ENCODE data around the gene LTB.

Gene LTB

GRCh38 chr6:31546958-31547726 lies 35.1 kb downstream of the LTB start, which contains the start of gene NFKBIL1:
Gene NFKBIL1, plus strand, starts transcription at chr6:31547608. Its CDS starts 87 bp downstream, at chr6:31547695.
- H3K4me3 ChIP-seq (ENCODE audit: low read depth, low read length, poor library complexity, severe bottlenecking), result peak within 1 kb of the TSS; percentile 64
- H3K36me3 ChIP-seq (ENCODE audit: insufficient read depth, low read length), result peaks cover 7% of the 10 kb centered on the region
- peak within 1 kb of the TSS; percentile 92 for H3K4me2 ChIP-seq (ENCODE audit: low read length)
- no peaks in the 10 kb centered on the region for H3K9me2 ChIP-seq (ENCODE audit: low read depth, low read length)
- peak within 1 kb of the TSS; percentile 77 for H3K9ac ChIP-seq (ENCODE audit: low read length)
- peaks cover 66% of the 10 kb centered on the region for H3K4me1 ChIP-seq (ENCODE audit: insufficient read depth, low read length, severe bottlenecking)
- H3K27ac ChIP-seq (ENCODE audit: low read depth, low read length, poor library complexity, severe bottlenecking), result peak within 1 kb of the TSS; percentile 75
- H3F3A ChIP-seq (ENCODE audit: insufficient read depth, low read length), result no peaks in the 10 kb centered on the region
- TF ChIP-seq CTCF (IDR thresholded peaks at IDR 0.05; ENCODE audit: low read length), result no peak
- no peak for TF ChIP-seq EZH2 (IDR thresholded peaks at IDR 0.05; ENCODE audit: borderline replicate concordance, low read length)
- no peaks in the 10 kb centered on the region for H3K79me2 ChIP-seq (ENCODE audit: insufficient read depth, low read length)
- H3K9me3 ChIP-seq (ENCODE audit: low read length), result no peaks in the 10 kb centered on the region
- H2AFZ ChIP-seq (ENCODE audit: low read length), result peak within 1 kb of the TSS; percentile 76
- no peaks in the 10 kb centered on the region for H3K27me3 ChIP-seq (ENCODE audit: insufficient read depth, low read length)
- H4K20me1 ChIP-seq (ENCODE audit: insufficient read depth, low read length), result no peaks in the 10 kb centered on the region

GRCh38 chr6:31546339-31546957 lies 35.8 kb downstream of the LTB start, which contains the start of gene ATP6V1G2:
Gene ATP6V1G2, minus strand, starts transcription at chr6:31546608. Its CDS starts 49 bp downstream, at chr6:31546559.
- TF ChIP-seq CTCF (IDR thresholded peaks at IDR 0.05; ENCODE audit: low read length), result peak; percentile 99
- TF ChIP-seq EZH2 (IDR thresholded peaks at IDR 0.05; ENCODE audit: borderline replicate concordance, low read length), result no peak
- no peaks in the 10 kb centered on the region for H3K27me3 ChIP-seq (ENCODE audit: insufficient read depth, low read length)
- peaks cover 7% of the 10 kb centered on the region for H3K36me3 ChIP-seq (ENCODE audit: insufficient read depth, low read length)
- H4K20me1 ChIP-seq (ENCODE audit: insufficient read depth, low read length), result no peaks in the 10 kb centered on the region
- no peaks in the 10 kb centered on the region for H3K9me3 ChIP-seq (ENCODE audit: low read length)
- peaks cover 3% of the 10 kb centered on the region for H3K79me2 ChIP-seq (ENCODE audit: insufficient read depth, low read length)
- peak within 1 kb of the TSS; percentile 64 for H3K4me3 ChIP-seq (ENCODE audit: low read depth, low read length, poor library complexity, severe bottlenecking)
- H3K4me1 ChIP-seq (ENCODE audit: insufficient read depth, low read length, severe bottlenecking), result peaks cover 66% of the 10 kb centered on the region
- H3K9ac ChIP-seq (ENCODE audit: low read length), result peak within 1 kb of the TSS; percentile 77
- H3K4me2 ChIP-seq (ENCODE audit: low read length), result peak within 1 kb of the TSS; percentile 92
- H3K27ac ChIP-seq (ENCODE audit: low read depth, low read length, poor library complexity, severe bottlenecking), result peak within 1 kb of the TSS; percentile 75
- no peaks in the 10 kb centered on the region for H3F3A ChIP-seq (ENCODE audit: insufficient read depth, low read length)
- peak within 1 kb of the TSS; percentile 76 for H2AFZ ChIP-seq (ENCODE audit: low read length)
- H3K9me2 ChIP-seq (ENCODE audit: low read depth, low read length), result no peaks in the 10 kb centered on the region

- no peaks in the 10 kb centered on the region for H3F3A ChIP-seq (ENCODE audit: insufficient read depth, low read length)
- peak overlapping the region; percentile 92 for H3K4me2 ChIP-seq (ENCODE audit: low read length)
- H3K27me3 ChIP-seq (ENCODE audit: insufficient read depth, low read length), result no peaks in the 10 kb centered on the region
- no peaks in the 10 kb centered on the region for H4K20me1 ChIP-seq (ENCODE audit: insufficient read depth, low read length)
- peak overlapping the region; percentile 47 for H3K27ac ChIP-seq (ENCODE audit: low read depth, low read length, poor library complexity, severe bottlenecking)
- no peaks in the 10 kb centered on the region for H3K9me2 ChIP-seq (ENCODE audit: low read depth, low read length)
- H3K36me3 ChIP-seq (ENCODE audit: insufficient read depth, low read length), result peaks cover 17% of the 10 kb centered on the region
- peak overlapping the region; percentile 65; the same call in 1 of the 2 replicates for H3K9ac ChIP-seq (ENCODE audit: low read length)
- peaks cover 68% of the 10 kb centered on the region for H3K4me1 ChIP-seq (ENCODE audit: insufficient read depth, low read length, severe bottlenecking)
- H2AFZ ChIP-seq (ENCODE audit: low read length), result no peak overlapping the region
- H3K79me2 ChIP-seq (ENCODE audit: insufficient read depth, low read length), result peaks cover 15% of the 10 kb centered on the region
- H3K4me3 ChIP-seq (ENCODE audit: low read depth, low read length, poor library complexity, severe bottlenecking), result peak overlapping the region; percentile 64
- H3K9me3 ChIP-seq (ENCODE audit: low read length), result no peaks in the 10 kb centered on the region
- TF ChIP-seq CTCF (IDR thresholded peaks at IDR 0.05; ENCODE audit: low read length) (no peak), EZH2 (IDR thresholded peaks at IDR 0.05; ENCODE audit: borderline replicate concordance, low read length) (no peak)
These were observed 36.9 kb downstream of the LTB start for GRCh38 chr6:31545291-31545690.
